ENCODE measurements around the gene MSX2. TPM values are rescaled to one million over a fixed set of nuclear protein-coding genes. Genes with fewer than 3 reads are reported as not detected.

MSX2 gene
- total and polyA plus RNA-seq, 2 of the 8 experiments (the other 6 are each of a cell fraction or from before 2014, with no cell fraction given), result 0.24 to 0.47 TPM

DNA sequence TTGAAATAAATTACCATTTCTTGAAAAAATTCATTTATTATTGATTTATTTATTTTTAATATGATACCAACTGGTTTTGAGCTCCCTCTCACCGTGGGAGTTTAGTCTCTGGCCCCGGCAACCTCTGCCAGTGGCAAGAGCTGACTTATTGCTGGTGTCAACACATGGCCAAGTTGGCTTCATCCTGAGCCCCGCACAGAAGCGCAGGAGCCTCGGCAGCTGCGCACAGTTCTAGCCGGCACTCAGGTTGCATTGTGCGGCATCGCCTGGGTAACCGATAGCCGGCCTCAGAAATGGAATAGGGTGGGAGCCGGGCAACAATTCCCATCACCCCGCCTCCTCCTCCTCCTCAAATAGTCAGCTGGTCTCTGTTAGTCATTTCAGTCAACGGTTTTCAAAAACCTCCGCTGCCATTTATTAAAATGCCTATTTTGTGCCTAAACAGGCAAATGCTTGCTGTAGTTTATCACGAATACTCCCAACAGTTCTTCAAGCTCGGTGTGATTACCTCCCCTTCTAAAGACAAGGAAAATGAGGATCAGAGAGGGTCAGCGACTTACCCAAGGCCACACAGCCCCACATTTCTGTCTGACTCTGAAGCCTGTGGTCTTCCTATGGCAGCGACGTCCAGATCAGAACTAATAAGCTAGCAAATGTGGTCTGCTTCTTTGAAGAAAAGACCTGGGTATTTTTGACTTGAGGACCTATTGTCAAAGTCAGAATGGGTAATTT is 15.7 kb upstream of the MSX2 start:
- no peak overlapping the region for H2AFZ ChIP-seq (ENCODE audit: low read length)
- no peaks in the 10 kb centered on the region for H3K79me2 ChIP-seq (ENCODE audit: control insufficient read depth in 1 of 2, insufficient read depth in 2 of 2, low read length in 2 of 2)
- no peak overlapping the region for H2BK120ac ChIP-seq (replicated peaks; ENCODE audit: low read depth, low read length)
- no peaks in the 10 kb centered on the region for H3K79me1 ChIP-seq (ENCODE audit: low read depth, low read length)
- FAIRE-seq, result no peak
- H4K91ac ChIP-seq (replicated peaks; ENCODE audit: insufficient read length, low read length), result no peak overlapping the region
- H3K56ac ChIP-seq (replicated peaks; ENCODE audit: insufficient read length, low read depth, low read length), result no peak overlapping the region
- no peaks in the 10 kb centered on the region for H3K36me3 ChIP-seq (ENCODE audit: control insufficient read depth in 2 of 4, insufficient read depth in 4 of 4, low read length in 3 of 4)
- H3K14ac ChIP-seq (ENCODE audit: insufficient read length), result no peak overlapping the region
- ChIA-PET POLR2A (ENCODE audit: partially characterized antibody) (interaction anchor here (0.6 to 0.9 kb wide), 2 partner anchors 24 to 102 kb away, joined by 3 read pairs; no protein-coding TSS in a partner anchor), CTCF (ENCODE audit: partially characterized antibody) (interaction anchor here (0.8 to 1.7 kb wide), 3 partner anchors 15 to 127 kb away, joined by 3 to 6 read pairs (median 4); no protein-coding TSS in a partner anchor)
- no peaks in the 10 kb centered on the region for H3K4me1 ChIP-seq (replicated peaks in 1 of 4; ENCODE audit: control insufficient read depth in 3 of 4, insufficient read depth in 4 of 4, low read length in 3 of 4)
- H3K4me3 ChIP-seq (ENCODE audit: extremely low read depth in 1 of 4, insufficient read depth in 2 of 4, low read depth in 3 of 4, low read length in 4 of 4), result no peak overlapping the region
- H3K4ac ChIP-seq (replicated peaks; ENCODE audit: insufficient read length, low read depth, low read length), result no peak overlapping the region
- no peak overlapping the region for H3K18ac ChIP-seq (ENCODE audit: extremely low read depth, low read length)
- H3K9me3 ChIP-seq (ENCODE audit: insufficient read depth in 2 of 2, low read depth in 1 of 2, low read length in 1 of 2), result no peaks in the 10 kb centered on the region
- no peak overlapping the region for H2BK15ac ChIP-seq (ENCODE audit: low read length)
- no peak overlapping the region for H3K27ac ChIP-seq (ENCODE audit: low read depth, low read length)
- no peak for DNase-seq (ENCODE audit: low read depth in 1 of 2, low spot score in 2 of 2)
- no peak overlapping the region for H2AK5ac ChIP-seq (ENCODE audit: low read depth, low read length)
- no peak overlapping the region for H4K8ac ChIP-seq (ENCODE audit: extremely low read depth, insufficient read depth, low read length)
- H3K27me3 ChIP-seq (replicated peaks in 1 of 4; ENCODE audit: control insufficient read depth in 3 of 4, extremely low read depth in 1 of 4, insufficient read depth in 3 of 4, low read length in 3 of 4), result peaks cover 0 to 2% (median under 1%) of the 10 kb centered on the region in 4 experiments; a peak in 2 of 7 replicates
- no peak overlapping the region for H3K4me2 ChIP-seq (ENCODE audit: insufficient read depth in 1 of 2, low read depth in 2 of 2, low read length in 2 of 2)
- H2BK5ac ChIP-seq (ENCODE audit: low read depth, low read length), result no peak overlapping the region
- no peak overlapping the region for H3K9ac ChIP-seq (replicated peaks in 1 of 4; ENCODE audit: extremely low read depth in 1 of 4, low read depth in 3 of 4, low read length in 3 of 4)
- H3K23me2 ChIP-seq (ENCODE audit: low read depth, low read length), result no peaks in the 10 kb centered on the region
- H3K23ac ChIP-seq (ENCODE audit: insufficient read length), result no peak overlapping the region
- no peaks in the 10 kb centered on the region for H4K20me1 ChIP-seq (replicated peaks in 1 of 2; ENCODE audit: control insufficient read depth in 1 of 2, insufficient read depth in 2 of 2, low read length in 2 of 2)
- no peak overlapping the region for H2BK12ac ChIP-seq (ENCODE audit: low read depth, low read length)
- TF ChIP-seq RXRA (IDR thresholded peaks at IDR 0.05; ENCODE audit: insufficient read depth, low read depth, low read length) (no peak), KDM1A (IDR thresholded peaks at IDR 0.05; ENCODE audit: borderline replicate concordance, low read length) (peak; percentile 36; the same call in 1 of the 2 replicates)
- WGBS, 2 experiments (ENCODE audit: extremely low coverage in 1 of 2, insufficient coverage in 1 of 2, insufficient read length in 1 of 2, insufficient replicate concordance in 2 of 2, low coverage in 1 of 2, low lambda C conversion rate in 2 of 2, missing lambda C conversion rate in 1 of 2), result 88% methylated on average over 20 of the region's 20 CpGs; no CpG with 5 or more reads in 1 of the 2 experiments
- H2BK20ac ChIP-seq (ENCODE audit: low read length), result no peak overlapping the region
- H4K5ac ChIP-seq (ENCODE audit: insufficient read length, low read depth, low read length), result no peak overlapping the region
